Measurements from ENCODE around the gene RGS4.

Gene RGS4

DNA sequence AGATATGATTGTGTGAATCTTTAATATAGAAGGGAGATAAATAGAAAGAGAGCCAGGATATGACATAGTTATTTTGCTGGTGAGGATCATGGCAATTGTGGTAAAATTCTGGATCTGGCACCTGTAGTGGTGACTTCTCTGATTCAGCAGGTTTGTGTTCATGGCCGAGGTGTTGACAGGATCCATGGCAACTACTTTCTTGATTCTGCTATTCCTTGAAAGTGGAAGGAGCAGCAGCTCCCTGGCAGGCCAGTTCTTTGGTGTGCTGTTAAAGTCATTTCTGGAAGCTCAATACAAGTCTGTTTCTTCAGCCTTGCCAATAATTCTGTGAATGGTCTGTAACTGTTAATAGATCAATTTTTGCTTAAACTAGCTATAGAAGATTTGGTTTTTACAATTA, 33.4 kb downstream of the RGS4 start:
- DNase-seq (ENCODE audit: low read depth): no peak

DNA sequence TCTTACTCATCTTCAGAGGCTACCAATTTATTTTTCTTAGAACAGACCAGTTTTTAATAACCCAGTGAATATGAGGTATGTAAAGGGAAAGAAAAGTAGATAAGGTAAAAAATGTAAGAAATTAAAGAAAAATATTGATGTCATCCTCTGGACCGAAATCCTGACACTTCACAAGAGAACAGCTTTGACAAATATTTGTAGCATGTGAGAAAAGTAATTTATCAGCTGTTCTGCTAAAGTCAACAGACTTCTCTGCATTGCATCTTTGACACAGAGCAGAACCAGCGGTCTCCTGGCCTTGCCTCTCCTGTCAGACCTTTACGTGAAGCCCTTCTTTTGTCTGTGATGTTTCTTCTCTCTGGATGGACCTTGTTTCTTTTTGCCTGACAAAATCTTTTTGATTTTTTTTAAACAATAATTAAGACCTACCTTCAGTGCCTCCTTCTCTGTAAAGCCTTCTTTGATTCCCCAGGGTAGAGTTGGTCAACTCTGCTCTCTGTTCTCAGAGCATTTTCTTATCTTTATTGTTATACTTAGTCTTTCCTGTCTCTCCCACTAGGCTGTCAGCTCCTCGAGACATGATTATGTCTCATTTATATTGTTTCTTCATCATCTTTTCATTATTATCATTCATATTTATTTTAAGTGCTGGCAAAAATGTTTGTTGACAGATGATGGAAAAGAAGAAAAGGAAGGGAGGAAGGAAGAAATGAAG, 35.4 kb downstream of the RGS4 start:
- no peak for DNase-seq (ENCODE audit: low read depth)

DNA sequence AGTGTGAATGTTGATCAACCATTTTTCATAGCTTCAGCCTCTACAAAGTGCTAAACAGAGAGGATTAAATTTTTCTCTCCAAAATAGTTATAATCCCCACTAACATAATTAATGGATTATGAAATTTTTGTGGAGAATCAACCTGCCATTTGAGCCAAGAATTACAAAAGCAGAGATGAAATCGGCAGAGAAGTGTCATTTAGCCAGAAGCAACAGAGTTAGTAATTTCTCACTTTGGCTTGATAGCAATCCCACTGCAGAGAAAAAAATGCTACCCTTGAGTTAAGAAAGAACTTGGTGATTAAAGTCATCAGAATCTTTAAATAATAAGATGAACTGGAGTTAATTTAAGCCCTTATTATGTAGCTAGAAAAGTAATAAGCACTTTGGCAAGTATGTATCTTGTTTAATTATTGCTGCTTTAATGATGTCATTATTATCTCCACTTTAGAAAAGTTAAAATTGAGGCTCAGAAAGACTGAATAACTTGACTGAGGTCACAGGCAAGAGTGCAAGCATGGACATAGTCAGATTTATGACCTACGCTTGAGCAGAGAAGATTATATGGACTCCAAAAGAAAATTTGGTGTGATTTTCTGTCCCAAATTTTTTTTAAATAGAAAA, 37.3 kb downstream of the RGS4 start:
- DNase-seq (ENCODE audit: low read depth): peak; percentile 21

DNA sequence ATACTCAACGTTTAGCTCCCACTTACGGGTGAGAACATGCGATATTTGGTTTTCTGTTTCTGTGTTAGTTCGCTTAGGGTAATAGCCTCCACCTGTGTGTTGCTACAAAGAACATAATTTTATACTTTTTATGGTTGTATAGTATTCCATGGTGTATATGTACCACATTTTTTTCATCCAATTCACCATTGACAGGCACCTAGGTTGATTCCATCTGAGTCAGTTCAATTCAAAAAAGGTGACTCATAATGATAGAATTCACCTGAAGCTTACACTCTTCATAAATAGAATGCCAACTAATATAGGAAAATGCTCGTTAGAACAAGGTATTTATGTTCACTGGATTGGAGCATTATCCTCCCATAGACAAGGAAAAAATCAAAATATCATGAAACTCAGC, 38.5 kb downstream of the RGS4 start:
- no peak for DNase-seq (ENCODE audit: low read depth)

DNA sequence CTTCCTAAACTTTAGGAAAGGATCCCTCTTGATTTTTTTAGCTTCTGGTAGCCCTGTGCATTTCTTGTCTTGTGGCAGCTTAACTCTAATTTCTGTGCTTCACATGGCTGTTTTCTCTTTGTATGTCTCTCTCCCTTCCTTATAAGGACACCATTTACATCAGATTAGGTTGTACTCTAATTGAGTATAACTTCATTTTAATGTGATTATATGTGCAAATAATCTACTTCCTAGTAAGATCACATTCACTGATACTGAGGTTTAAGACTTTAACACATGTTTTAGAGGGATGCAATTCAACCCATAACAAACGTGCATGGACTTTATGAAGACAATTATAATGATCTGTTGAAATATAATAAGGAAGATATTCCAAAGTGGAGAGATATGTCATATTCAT, 46.7 kb downstream of the RGS4 start:
- DNase-seq (ENCODE audit: low read depth): no peak

DNA sequence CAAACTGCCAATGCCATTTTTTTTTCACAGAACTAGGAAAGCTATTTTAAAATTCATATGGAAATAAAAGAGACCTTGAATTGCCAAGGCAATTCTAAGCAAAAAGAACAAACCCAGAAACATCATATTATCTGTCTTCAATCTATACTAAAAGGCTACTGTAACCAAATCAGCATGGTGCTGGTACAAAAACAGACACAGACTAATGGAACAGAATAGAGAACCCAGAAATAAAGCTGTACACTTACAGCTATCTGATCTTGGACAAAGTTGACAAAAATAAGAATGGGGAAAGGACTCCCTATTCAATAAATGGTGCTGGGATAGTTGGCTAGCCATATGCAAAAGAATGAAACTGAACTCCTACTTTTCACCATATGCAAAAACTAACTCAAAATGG, 50.5 kb downstream of the RGS4 start:
- no peak for DNase-seq (ENCODE audit: low read depth)

DNA sequence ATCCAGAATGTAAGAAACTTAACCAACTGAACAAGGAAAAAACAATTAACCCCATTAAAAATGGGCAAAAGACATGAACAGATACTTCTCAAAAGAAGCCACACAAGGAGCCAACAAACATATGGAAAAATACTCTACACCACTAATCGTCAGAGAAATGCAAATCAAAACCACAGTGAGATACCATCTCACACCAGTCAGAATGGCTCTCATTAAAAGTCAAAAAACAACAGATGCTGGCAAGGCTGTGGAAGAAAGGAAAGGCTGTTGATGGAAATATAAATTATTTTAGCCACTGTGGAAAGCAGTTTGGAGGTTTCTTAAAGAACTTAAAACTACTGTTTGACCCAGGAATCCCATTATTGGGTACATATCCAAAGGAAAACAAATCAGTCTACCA, 51.2 kb downstream of the RGS4 start:
- DNase-seq (ENCODE audit: low read depth): no peak

DNA sequence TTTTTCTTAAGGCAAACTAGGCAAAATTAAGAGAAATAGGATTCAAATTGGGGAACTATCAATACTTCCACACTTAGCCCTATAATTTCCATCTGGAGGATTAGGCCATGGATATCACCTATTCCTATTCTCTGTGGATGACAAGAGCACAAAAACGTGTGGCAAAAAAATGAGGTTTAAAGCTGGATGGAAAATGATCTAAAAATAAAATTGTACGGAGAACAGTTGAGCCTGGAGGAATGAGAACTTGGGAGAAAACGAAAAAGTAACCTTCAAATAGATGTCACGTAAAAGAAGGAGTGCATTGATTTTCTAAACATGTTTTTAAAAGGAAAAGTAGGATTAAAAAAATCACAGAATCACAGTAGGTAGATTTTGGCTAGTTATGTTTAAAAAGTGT, 55.7 kb downstream of the RGS4 start:
- DNase-seq (ENCODE audit: low read depth): no peak
